Measurements from ENCODE around the gene PPP1R15A. TPM values are rescaled to one million over a fixed set of nuclear protein-coding genes. Genes with fewer than 3 reads are reported as not detected.
A peak's percentile ranks its signal among the peaks of the same experiment; 100 is the strongest.

PPP1R15A gene
- total RNA-seq, 1 experiment from 2014 or later = 83.3 TPM

GRCh38 chr19:48890551-48890950 is 18.3 kb downstream of the PPP1R15A start:
- H3K4me3 Mint-ChIP-seq (ENCODE audit: unreplicated experiment) = peak overlapping the region; percentile 67
- peaks cover 47% of the 10 kb centered on the region for H3K4me1 ChIP-seq
- peaks cover 33% of the 10 kb centered on the region for H3K4me1 Mint-ChIP-seq (ENCODE audit: low read depth, unreplicated experiment)
- H3K9me3 Mint-ChIP-seq (ENCODE audit: unreplicated experiment) = no peaks in the 10 kb centered on the region
- intact Hi-C loops (cut with micrococcal nuclease; ENCODE audit: unreplicated experiment) = no loop called here
- DNase-seq = no peak
- H3K27me3 ChIP-seq (replicated peaks; ENCODE audit: control insufficient read depth, insufficient read depth, low read length) = no peaks in the 10 kb centered on the region
- no peaks in the 10 kb centered on the region for H3K9me3 ChIP-seq
- no peaks in the 10 kb centered on the region for H3K36me3 ChIP-seq (ENCODE audit: control insufficient read depth, insufficient read depth, low read length)
- peaks cover 18% of the 10 kb centered on the region for H3K36me3 Mint-ChIP-seq (ENCODE audit: insufficient read depth, unreplicated experiment)
- POLR2A ChIA-PET = no interaction called here
- H3K27me3 Mint-ChIP-seq (ENCODE audit: insufficient read depth, unreplicated experiment) = no peaks in the 10 kb centered on the region
- no peak for TF ChIP-seq CTCF (IDR thresholded peaks at IDR 0.05; ENCODE audit: insufficient read depth in 1 of 2, low read depth in 1 of 2, low read length in 1 of 2, severe bottlenecking in 1 of 2, unreplicated experiment in 1 of 2)
- H3K4me3 ChIP-seq (ENCODE audit: low read depth, low read length) = peak overlapping the region; percentile 28
- H3K27ac Mint-ChIP-seq (ENCODE audit: unreplicated experiment) = peak overlapping the region; percentile 83
- CTCF ChIA-PET = no interaction called here
- BruUV-seq (replicated peaks) = TSS peak; percentile 40

- POLR2A ChIA-PET = no interaction called here
- H3K4me1 ChIP-seq = peaks cover 30% of the 10 kb centered on the region
- no peaks in the 10 kb centered on the region for H3K9me3 ChIP-seq
- no peak for TF ChIP-seq CTCF (IDR thresholded peaks at IDR 0.05; ENCODE audit: insufficient read depth in 1 of 2, low read depth in 1 of 2, low read length in 1 of 2, severe bottlenecking in 1 of 2, unreplicated experiment in 1 of 2)
- peaks cover 31% of the 10 kb centered on the region for H3K4me1 Mint-ChIP-seq (ENCODE audit: low read depth, unreplicated experiment)
- no peak overlapping the region for H3K4me3 ChIP-seq (ENCODE audit: low read depth, low read length)
- intact Hi-C loops (cut with micrococcal nuclease; ENCODE audit: unreplicated experiment) = no loop called here
- CTCF ChIA-PET = no interaction called here
- H3K27me3 ChIP-seq (replicated peaks; ENCODE audit: control insufficient read depth, insufficient read depth, low read length) = no peaks in the 10 kb centered on the region
- H3K36me3 ChIP-seq (ENCODE audit: control insufficient read depth, insufficient read depth, low read length) = no peaks in the 10 kb centered on the region
- peaks cover 23% of the 10 kb centered on the region for H3K36me3 Mint-ChIP-seq (ENCODE audit: insufficient read depth, unreplicated experiment)
- BruUV-seq (replicated peaks) = no TSS peak
- H3K27ac Mint-ChIP-seq (ENCODE audit: unreplicated experiment) = no peak overlapping the region
- no peak for DNase-seq
- H3K9me3 Mint-ChIP-seq (ENCODE audit: unreplicated experiment) = no peaks in the 10 kb centered on the region
- H3K4me3 Mint-ChIP-seq (ENCODE audit: unreplicated experiment) = no peak overlapping the region
- H3K27me3 Mint-ChIP-seq (ENCODE audit: insufficient read depth, unreplicated experiment) = no peaks in the 10 kb centered on the region
These were observed 23.0 kb downstream of the PPP1R15A start for GRCh38 chr19:48895226-48895625.

GRCh38 chr19:48896191-48896720 is 24.0 kb downstream of the PPP1R15A start:
- no peaks in the 10 kb centered on the region for H3K9me3 ChIP-seq
- H3K4me1 ChIP-seq = peaks cover 29% of the 10 kb centered on the region
- ChIA-PET CTCF (interaction anchor here (1.0 kb wide), 1 partner anchor 97 kb away, joined by 4 read pairs; the partner anchor contains the start of genes GYS1 and RUVBL2), POLR2A (no interaction called here)
- no peaks in the 10 kb centered on the region for H3K27me3 ChIP-seq (replicated peaks; ENCODE audit: control insufficient read depth, insufficient read depth, low read length)
- peaks cover 28% of the 10 kb centered on the region for H3K4me1 Mint-ChIP-seq (ENCODE audit: low read depth, unreplicated experiment)
- H3K27ac Mint-ChIP-seq (ENCODE audit: unreplicated experiment) = peak overlapping the region; percentile 37
- H3K4me3 Mint-ChIP-seq (ENCODE audit: unreplicated experiment) = no peak overlapping the region
- peaks cover 33% of the 10 kb centered on the region for H3K36me3 Mint-ChIP-seq (ENCODE audit: insufficient read depth, unreplicated experiment)
- no peak for TF ChIP-seq CTCF (IDR thresholded peaks at IDR 0.05; ENCODE audit: insufficient read depth in 1 of 2, low read depth in 1 of 2, low read length in 1 of 2, severe bottlenecking in 1 of 2, unreplicated experiment in 1 of 2)
- H3K27me3 Mint-ChIP-seq (ENCODE audit: insufficient read depth, unreplicated experiment) = no peaks in the 10 kb centered on the region
- no peak overlapping the region for H3K4me3 ChIP-seq (ENCODE audit: low read depth, low read length)
- no peaks in the 10 kb centered on the region for H3K36me3 ChIP-seq (ENCODE audit: control insufficient read depth, insufficient read depth, low read length)
- BruUV-seq (replicated peaks) = no TSS peak
- no peaks in the 10 kb centered on the region for H3K9me3 Mint-ChIP-seq (ENCODE audit: unreplicated experiment)
- DNase-seq = no peak
- intact Hi-C loops (cut with micrococcal nuclease; ENCODE audit: unreplicated experiment) = no loop called here

All from Caco-2 (cell line).